Immature natural killer cell (primary cell): Measurements from ENCODE around the gene TM9SF4. TPM values are rescaled to one million over a fixed set of nuclear protein-coding genes. Genes with fewer than 3 reads are reported as not detected.
A peak's percentile ranks its signal among the peaks of the same experiment; 100 is the strongest.
"Not testable (repeated sequence)": the region's sequence is repeated elsewhere in the genome, so short reads cannot be mapped to it uniquely, and the experiment has no call there.

Experiments
- DNase-seq, 3 donors: peaks; one replicate each; pipeline ENCODE4 v3.0.0; 2022; ENCODE audit warnings: mixed read lengths in 1 of 3
- H3K27ac Mint-ChIP-seq, 6 donors: one replicate each; pipeline ENCODE4 v1.8.0; 2020; ENCODE audit warnings: mixed read lengths in 6 of 6, mild to moderate bottlenecking in 5 of 6, inconsistent platforms in 4 of 6, moderate library complexity in 3 of 6
- H3K27me3 Mint-ChIP-seq, 3 donors: one replicate each; pipeline ENCODE4 v1.8.0; 2020 to 2021; ENCODE audit warnings: low read depth in 3 of 3, mild to moderate bottlenecking in 3 of 3, mixed read lengths in 3 of 3, moderate library complexity in 3 of 3, inconsistent platforms in 1 of 3
- H3K36me3 Mint-ChIP-seq, 3 donors: one replicate each; pipeline ENCODE4 v1.8.0; 2020; ENCODE audit warnings: mixed read lengths in 3 of 3, inconsistent platforms in 2 of 3, mild to moderate bottlenecking in 2 of 3
- H3K4me1 Mint-ChIP-seq, 2 donors: one replicate each; pipeline ENCODE4 v1.8.0; 2020; ENCODE audit warnings: inconsistent platforms in 2 of 2, mild to moderate bottlenecking in 2 of 2, mixed read lengths in 2 of 2, moderate library complexity in 1 of 2
- H3K4me3 Mint-ChIP-seq, 5 donors: one replicate each; pipeline ENCODE4 v1.8.0; 2020; ENCODE audit warnings: mild to moderate bottlenecking in 5 of 5, mixed read lengths in 5 of 5, inconsistent platforms in 3 of 5, moderate library complexity in 3 of 5
- H3K9me3 Mint-ChIP-seq, 6 donors: one replicate each; pipeline ENCODE4 v1.8.0; 2020; ENCODE audit warnings: mild to moderate bottlenecking in 6 of 6, mixed read lengths in 6 of 6, inconsistent platforms in 4 of 6, moderate library complexity in 3 of 6
- polyA plus RNA-seq, 3 donors: library from polyadenylated mRNA; unstranded; fragments of 300-500 nt; fragmentation: Illumina TruSeq; gene quantifications; one replicate each; pipeline ENCODE4 v1.2.3, GENCODE V29; 2021

Gene TM9SF4
- polyA plus RNA-seq, 3 donors from 2014 or later: 22.0 to 42.9 (median 38.5) TPM

DNA sequence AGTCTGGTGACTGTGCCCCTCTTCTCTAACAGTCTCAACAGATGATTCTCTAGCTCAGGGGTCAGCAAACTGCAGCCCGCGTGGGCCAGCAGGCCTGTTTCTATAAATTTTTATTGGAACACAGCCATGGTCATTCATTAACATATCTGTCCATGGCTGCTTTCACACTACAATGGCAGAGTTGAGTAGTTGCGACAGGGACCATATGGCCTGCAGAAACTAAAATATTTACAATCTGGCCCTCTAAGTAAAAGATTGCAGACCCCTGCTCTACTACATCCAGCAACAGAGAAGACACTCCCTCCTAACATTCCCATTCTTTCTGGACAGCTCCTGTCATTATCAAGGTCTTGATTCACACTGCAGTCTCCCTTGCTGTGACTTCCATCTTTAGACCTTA lies 52.8 kb downstream of the TM9SF4 start:
- peaks cover 0 to 1% (median 0%) of the 10 kb centered on the region in 3 donors for H3K27me3 Mint-ChIP-seq
- no peaks in the 10 kb centered on the region for H3K4me1 Mint-ChIP-seq
- peaks cover 18 to 54% (median 32%) of the 10 kb centered on the region in 3 donors for H3K36me3 Mint-ChIP-seq
- DNase-seq: no peak
- H3K27ac Mint-ChIP-seq: peak overlapping the region in 2 of 6 donors; percentile 2 to 31
- H3K4me3 Mint-ChIP-seq: no peak overlapping the region
- H3K9me3 Mint-ChIP-seq: no peaks in the 10 kb centered on the region

DNA sequence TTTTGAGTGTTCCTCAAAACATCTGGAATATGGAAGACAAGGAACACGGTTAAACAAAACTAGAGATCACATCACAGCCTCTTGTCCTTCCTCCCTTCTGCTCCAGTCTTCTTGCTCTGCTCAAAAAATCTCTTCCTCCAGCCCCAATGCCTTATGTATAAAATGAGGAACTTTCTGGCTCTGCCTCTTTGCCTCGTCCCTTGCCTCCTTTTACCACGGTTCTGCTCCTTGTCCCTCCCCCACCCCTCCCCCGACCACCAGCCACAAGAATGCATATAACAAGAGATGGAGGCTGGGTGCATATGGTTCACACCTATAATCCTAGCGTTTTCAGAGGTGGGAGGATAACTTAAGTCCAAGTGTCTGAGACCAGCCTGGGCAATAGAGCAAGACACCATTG lies 54.4 kb downstream of the TM9SF4 start:
- DNase-seq: no peak
- Mint-ChIP-seq H3K36me3 (peaks cover 19 to 52% (median 24%) of the 10 kb centered on the region in 3 donors), H3K9me3 (no peaks in the 10 kb centered on the region), H3K27ac (peak overlapping the region in 1 of 6 donors; percentile 23), H3K4me1 (no peaks in the 10 kb centered on the region), H3K4me3 (no peak overlapping the region), H3K27me3 (peaks cover 0 to 1% (median 0%) of the 10 kb centered on the region in 3 donors)

DNA sequence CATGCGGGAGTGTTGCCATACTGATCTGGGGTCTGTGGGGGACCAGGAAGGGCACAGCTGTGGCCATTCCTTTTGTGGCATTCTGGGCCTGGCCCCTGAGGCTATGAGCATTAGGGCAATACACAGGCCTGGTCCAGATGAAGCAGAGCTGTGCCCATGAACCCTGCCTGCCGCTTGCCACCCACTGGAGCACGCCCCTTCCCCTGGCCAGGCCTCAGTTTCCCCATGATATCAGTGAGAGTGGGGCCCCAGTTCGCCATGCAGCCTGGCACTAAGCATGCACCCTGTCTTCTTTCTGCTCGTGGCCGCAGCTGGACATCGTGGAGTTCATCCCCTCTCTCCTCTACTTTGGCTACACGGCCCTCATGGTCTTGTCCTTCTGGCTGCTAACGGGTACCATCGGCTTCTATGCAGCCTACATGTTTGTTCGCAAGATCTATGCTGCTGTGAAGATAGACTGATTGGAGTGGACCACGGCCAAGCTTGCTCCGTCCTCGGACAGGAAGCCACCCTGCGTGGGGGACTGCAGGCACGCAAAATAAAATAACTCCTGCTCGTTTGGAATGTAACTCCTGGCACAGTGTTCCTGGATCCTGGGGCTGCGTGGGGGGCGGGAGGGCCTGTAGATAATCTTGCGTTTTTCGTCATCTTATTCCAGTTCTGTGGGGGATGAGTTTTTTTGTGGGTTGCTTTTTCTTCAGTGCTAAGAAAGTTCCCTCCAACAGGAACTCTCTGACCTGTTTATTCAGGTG lies 55.6 kb downstream of the TM9SF4 start:
- Mint-ChIP-seq H3K4me3 (no peak overlapping the region), H3K27ac (peak overlapping the region in 1 of 6 donors; percentile 13), H3K36me3 (peaks cover 19 to 47% (median 24%) of the 10 kb centered on the region in 3 donors), H3K9me3 (no peaks in the 10 kb centered on the region), H3K4me1 (no peaks in the 10 kb centered on the region), H3K27me3 (no peaks in the 10 kb centered on the region)
- no peak for DNase-seq

DNA sequence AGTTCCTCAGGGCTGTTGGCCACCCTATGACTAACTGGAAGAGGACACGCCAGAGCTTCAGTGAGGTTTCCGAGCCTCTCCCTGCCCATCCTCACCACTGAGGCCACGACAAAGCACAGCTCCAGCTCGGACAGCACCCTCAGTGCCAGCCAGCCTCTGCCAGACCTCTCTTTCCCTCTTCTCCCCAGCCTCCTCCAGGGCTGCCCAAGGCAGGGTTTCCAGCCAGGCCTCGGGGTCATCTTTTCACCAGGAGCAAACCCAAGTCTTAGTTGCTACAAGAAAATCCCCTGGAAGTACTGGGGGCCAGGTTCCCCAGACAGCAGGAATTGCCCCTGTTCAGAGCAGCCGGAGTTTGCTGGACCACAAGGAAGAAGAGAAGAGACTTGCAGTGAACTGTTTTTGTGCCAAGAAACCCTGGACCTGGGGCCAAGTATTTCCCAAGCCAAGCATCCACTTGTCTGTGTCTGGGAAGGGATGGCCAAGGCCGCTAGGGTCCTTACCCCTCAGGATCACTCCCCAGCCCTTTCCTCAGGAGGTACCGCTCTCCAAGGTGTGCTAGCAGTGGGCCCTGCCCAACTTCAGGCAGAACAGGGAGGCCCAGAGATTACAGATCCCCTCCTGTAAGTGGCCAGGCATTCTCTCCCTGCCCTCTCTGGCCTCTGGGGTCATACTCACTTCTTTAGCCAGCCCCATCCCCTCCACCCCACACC lies 56.5 kb downstream of the TM9SF4 start:
- no peaks in the 10 kb centered on the region for H3K4me1 Mint-ChIP-seq
- no peak overlapping the region for H3K4me3 Mint-ChIP-seq
- H3K36me3 Mint-ChIP-seq: peaks cover 19 to 42% (median 22%) of the 10 kb centered on the region in 3 donors
- H3K27ac Mint-ChIP-seq: no peak overlapping the region
- DNase-seq: no peak
- H3K27me3 Mint-ChIP-seq: no peaks in the 10 kb centered on the region
- no peaks in the 10 kb centered on the region for H3K9me3 Mint-ChIP-seq

DNA sequence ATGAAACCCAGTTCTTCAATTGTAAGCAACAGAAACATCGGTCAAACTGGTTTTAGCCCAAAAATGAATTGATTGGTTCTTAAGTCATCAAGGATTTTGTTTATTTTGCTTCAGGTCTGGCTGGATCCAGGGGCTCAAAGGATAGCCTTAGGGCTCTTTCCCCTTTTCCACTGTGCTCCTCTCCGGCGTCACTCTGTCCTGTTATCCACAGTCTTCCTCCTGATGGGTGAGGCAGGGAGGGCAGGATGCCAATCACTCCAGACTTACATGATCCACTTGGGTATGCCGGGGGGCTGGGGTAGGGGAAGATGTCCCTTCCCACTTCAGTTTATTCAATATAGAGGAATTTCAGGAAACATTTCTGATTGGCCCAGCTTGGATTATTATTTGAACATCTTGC lies 58.0 kb downstream of the TM9SF4 start:
- peaks cover 6 to 26% (median 9%) of the 10 kb centered on the region in 3 donors for H3K36me3 Mint-ChIP-seq
- H3K9me3 Mint-ChIP-seq: no peaks in the 10 kb centered on the region
- H3K4me1 Mint-ChIP-seq: no peaks in the 10 kb centered on the region
- no peak overlapping the region for H3K4me3 Mint-ChIP-seq
- peak overlapping the region in 1 of 6 donors; percentile 53 for H3K27ac Mint-ChIP-seq
- no peaks in the 10 kb centered on the region for H3K27me3 Mint-ChIP-seq
- no peak for DNase-seq

DNA sequence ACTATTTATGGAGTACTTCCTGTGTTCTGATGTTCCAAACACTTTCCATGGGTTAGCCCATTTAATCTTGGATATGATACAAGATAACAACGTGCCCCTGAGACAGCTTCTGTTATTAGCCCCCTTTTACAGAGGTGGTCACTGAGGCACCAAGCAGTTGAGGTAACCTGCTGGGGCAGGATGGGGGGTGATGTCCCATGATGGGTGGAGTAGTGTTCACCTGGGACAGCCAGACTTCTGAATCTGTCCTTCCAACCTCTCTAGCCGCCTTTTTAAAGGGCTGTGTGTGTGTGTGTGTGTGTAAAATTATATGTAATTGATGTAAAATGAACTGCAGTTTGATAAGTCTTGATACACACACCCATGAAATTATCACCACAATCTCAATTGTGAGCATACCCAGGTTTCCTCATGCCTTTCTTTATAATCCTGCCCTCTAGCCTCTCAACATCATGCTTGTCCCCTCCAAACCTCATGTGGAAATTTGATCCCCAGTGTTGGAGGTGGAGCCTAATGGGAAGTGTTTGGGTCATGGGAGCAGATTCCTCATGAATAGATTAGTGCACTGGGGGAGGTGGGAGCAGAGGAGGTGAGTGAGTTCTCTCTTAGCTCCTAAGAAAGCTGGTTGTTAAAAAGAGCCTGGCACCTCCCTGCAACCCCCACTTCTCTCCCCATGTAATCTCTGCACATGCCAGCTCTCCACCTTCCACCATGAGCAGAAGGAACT lies 58.8 kb downstream of the TM9SF4 start:
- DNase-seq: no peak
- Mint-ChIP-seq H3K4me1 (no peaks in the 10 kb centered on the region), H3K36me3 (peaks cover 4 to 24% (median 7%) of the 10 kb centered on the region in 3 donors), H3K4me3 (no peak overlapping the region), H3K27ac (no peak overlapping the region), H3K9me3 (no peaks in the 10 kb centered on the region), H3K27me3 (no peaks in the 10 kb centered on the region)

DNA sequence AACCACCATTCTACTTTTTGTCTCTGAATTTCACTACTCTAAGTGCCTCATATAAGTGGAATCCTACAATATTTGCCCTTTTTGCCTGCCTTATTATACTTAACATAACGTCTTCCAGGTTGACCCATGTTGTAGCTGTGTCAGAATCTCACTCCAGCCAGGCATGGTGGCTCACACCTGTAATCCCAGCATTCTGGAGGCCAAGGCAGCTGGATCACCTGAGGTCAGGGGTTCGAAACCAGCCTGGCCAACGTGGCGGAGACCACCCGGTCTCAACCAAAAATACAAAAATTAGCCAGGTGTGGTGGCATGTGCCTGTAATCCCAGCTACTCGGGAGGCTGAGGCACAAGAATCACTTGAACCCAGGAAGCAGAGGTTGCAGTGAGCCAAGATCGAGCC lies 68.2 kb downstream of the TM9SF4 start:
- not testable (repeated sequence) for DNase-seq, H3K27ac Mint-ChIP-seq, H3K4me3 Mint-ChIP-seq, H3K36me3 Mint-ChIP-seq, H3K9me3 Mint-ChIP-seq, H3K27me3 Mint-ChIP-seq, H3K4me1 Mint-ChIP-seq

DNA sequence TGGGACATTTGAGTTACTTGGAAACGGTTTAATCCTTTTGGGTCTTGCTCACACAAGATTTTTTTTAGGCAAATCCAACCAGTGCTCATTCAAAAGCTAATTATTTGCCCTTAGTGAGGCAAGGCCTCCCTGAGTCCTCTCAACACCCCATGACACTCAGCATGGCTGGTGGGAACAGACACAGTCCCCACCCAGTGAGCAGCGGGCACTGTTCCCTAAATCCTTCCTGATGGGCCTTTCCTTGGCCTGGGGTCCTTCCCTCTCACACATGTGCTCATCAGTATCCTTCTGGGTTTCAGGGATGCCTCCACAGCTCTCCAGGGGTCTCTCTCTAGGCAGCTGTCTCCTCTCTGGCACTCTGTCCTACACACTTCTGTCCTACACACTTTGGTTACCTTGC lies 70.0 kb downstream of the TM9SF4 start:
- no peaks in the 10 kb centered on the region for H3K27me3 Mint-ChIP-seq
- H3K9me3 Mint-ChIP-seq: no peaks in the 10 kb centered on the region
- peaks cover 0 to 7% (median 0%) of the 10 kb centered on the region in 3 donors for H3K36me3 Mint-ChIP-seq
- no peaks in the 10 kb centered on the region for H3K4me1 Mint-ChIP-seq
- no peak for DNase-seq
- peak overlapping the region in 1 of 6 donors; percentile 68 for H3K27ac Mint-ChIP-seq
- no peak overlapping the region for H3K4me3 Mint-ChIP-seq

DNA sequence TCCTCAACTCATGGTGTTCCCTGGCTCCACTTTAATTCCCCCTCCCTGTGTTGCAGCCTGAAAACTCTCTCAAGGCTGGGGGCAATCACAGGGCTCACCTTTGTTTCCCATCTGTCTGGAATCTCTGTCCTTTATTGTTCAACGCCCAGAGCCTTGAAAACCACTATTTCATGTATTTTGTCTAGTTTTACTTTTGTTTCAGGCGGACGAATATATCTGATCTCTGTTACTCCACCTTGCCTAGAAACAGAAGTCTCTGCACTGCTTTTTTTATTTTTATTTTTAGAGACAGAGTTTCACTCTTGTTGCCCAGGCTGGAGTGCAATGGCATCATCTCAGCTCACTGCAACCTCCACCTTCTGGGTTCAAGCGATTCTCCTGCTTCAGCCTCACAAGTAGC lies 70.4 kb downstream of the TM9SF4 start:
- Mint-ChIP-seq H3K4me1 (no peaks in the 10 kb centered on the region), H3K27ac (peak overlapping the region in 1 of 6 donors; percentile 68), H3K4me3 (no peak overlapping the region), H3K9me3 (no peaks in the 10 kb centered on the region), H3K36me3 (peaks cover 0 to 7% (median 0%) of the 10 kb centered on the region in 3 donors), H3K27me3 (no peaks in the 10 kb centered on the region)
- DNase-seq: no peak

DNA sequence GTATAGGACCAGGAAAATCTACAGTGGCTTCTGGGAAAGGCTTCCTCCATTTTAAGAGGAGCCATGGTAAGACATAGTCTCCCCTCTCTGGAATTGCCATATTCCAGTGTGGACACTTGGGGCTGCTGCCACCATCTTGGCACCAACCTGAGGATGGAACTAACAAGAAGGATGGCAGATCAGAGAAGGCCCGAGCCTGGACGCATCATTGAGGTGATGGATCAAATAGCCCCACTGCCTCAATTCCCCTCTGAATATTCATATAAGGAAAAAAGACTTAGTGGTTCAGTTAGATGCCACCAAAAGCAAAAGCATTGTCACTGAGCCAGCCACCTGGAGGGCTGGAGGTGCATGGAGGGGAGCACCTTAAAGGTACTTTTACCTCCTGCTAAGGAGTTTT lies 72.1 kb downstream of the TM9SF4 start:
- H3K27me3 Mint-ChIP-seq: no peaks in the 10 kb centered on the region
- H3K36me3 Mint-ChIP-seq: peaks cover 0 to 7% (median 0%) of the 10 kb centered on the region in 3 donors
- H3K27ac Mint-ChIP-seq: no peak overlapping the region
- no peaks in the 10 kb centered on the region for H3K4me1 Mint-ChIP-seq
- DNase-seq: no peak
- H3K9me3 Mint-ChIP-seq: no peaks in the 10 kb centered on the region
- H3K4me3 Mint-ChIP-seq: no peak overlapping the region

DNA sequence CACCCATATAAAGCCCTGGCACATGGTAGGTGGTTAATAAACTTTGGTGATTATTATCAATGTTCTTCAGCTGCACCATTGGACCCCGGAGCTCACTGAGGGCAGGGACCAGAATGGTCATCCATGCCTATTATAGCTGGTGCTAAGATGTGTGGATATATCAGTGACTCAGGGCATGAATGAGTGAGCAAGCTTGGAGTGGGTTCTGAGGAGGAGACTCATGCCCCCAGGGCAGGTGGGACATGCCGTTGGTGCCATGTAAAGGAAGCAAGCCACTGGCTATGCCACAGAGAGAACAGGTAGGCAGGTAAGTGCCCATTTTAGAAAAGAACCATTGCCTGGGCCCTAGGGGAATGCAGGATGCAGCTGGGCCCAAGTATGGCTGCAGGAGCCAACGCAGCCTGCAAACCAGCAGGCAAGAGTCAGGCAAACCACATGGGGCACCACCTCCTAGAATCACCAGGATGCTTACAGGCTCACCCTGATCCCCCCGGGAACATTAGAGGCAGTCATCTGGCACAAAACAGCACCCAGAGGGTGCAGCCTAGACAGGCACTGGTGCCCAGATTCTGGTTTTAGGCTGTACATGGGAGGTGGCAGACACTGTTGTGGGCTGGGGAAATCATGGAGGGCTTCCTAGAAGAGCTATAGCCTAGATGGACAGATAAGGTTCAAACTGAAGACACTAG lies 74.6 kb downstream of the TM9SF4 start:
- Mint-ChIP-seq H3K4me3 (no peak overlapping the region), H3K27me3 (peaks cover 0 to 3% (median 2%) of the 10 kb centered on the region in 3 donors), H3K36me3 (no peaks in the 10 kb centered on the region), H3K4me1 (peaks cover 4 to 6% of the 10 kb centered on the region in 2 donors), H3K27ac (no peak overlapping the region), H3K9me3 (no peaks in the 10 kb centered on the region)
- no peak for DNase-seq

DNA sequence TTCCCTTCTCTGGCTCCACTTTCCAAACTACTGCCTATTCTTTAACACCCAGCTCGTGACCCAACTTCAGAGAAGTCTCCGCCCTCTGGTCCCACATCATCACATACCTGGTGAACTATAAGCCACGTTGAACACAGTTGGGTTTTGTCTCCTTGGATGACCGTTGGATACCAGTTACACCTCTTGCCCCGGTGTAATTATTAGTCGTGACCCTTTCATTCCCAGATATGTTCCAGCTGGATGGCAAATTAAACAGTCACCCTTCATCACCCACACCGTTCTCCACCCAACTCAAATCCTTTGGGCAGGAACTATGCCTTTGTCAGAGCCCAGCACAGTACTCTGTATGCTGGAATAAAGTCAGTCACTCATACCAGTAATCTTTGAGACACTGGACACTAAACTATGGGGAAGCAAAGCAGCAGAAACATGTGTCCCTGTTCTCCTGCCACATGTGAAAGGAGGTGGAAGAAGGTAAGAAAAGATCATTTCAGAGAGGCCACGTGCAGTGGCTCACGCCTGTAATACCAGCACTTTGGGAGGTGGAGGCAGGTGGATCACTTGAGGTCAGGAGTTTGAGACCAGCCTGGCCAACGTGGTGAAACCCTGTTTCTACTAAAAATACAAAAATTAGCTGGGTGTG lies 75.6 kb downstream of the TM9SF4 start:
- Mint-ChIP-seq H3K36me3 (no peaks in the 10 kb centered on the region), H3K4me1 (peaks cover 8 to 13% of the 10 kb centered on the region in 2 donors), H3K4me3 (no peak overlapping the region), H3K27me3 (peaks cover 0 to 3% (median 2%) of the 10 kb centered on the region in 3 donors), H3K9me3 (no peaks in the 10 kb centered on the region), H3K27ac (no peak overlapping the region)
- no peak for DNase-seq

DNA sequence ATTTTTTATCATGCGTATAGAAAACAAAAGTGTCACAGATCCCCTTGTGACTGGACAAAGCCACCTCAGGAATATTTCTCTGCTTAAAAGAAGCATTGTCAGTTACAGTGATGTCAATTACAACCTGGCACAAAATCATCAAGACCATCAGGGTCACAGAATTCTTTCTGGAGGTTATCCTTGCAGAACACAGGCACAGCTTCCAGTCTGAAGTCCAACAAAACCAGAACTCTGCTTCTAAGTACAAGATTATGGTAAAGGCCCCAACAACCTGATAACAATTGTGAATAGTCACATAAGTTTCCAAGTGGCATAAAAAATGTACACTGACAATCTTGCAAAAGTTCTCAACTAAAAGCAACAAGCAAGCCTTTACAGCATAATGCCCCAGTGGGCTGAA lies 77.0 kb downstream of the TM9SF4 start:
- H3K27ac Mint-ChIP-seq: no peak overlapping the region

More for the DNA sequence above, 77.0 kb downstream of the TM9SF4 start:
- DNase-seq: no peak
- Mint-ChIP-seq H3K27me3 (peaks cover 0 to 4% (median 2%) of the 10 kb centered on the region in 3 donors), H3K4me1 (peaks cover 15 to 22% of the 10 kb centered on the region in 2 donors), H3K9me3 (no peaks in the 10 kb centered on the region), H3K4me3 (no peak overlapping the region), H3K36me3 (no peaks in the 10 kb centered on the region)
